IPS DF 4.7 (cell line): ENCODE data around the gene ZNF236.

Experiments
- DNase-seq: peaks from one replicate; pipeline ENCODE4 v3.0.0-alpha.2; 2013; ENCODE audit warnings: low spot score; ENCODE audit errors: extremely low read depth

The ZNF236 gene

GRCh38 chr18:76859474-76860339 lies 37.4 kb downstream of the ZNF236 start:
- DNase-seq, result no peak

- no peak for DNase-seq
Observed at GRCh38 chr18:76860411-76860810, 38.1 kb downstream of the ZNF236 start.

DNA sequence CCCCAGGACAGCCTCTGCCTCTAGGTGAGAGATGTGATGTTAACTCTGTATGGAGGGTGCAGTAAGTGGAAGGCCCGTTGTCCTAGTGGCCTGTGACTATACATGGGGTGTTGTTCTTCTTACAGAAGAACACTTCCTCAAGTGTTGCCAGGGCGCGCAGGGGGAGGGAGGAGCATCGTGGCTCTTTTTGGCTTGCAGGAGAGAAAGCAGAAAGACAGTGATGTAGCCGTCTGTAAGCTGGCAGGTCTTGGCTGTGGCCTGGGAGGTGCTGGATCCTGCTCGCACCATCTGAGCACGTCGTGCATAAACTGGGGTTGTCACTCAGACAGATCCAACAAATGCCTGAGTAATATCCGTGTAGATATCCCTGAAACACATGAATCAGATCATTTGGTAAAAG lies 44.3 kb downstream of the ZNF236 start:
- DNase-seq, result no peak

DNA sequence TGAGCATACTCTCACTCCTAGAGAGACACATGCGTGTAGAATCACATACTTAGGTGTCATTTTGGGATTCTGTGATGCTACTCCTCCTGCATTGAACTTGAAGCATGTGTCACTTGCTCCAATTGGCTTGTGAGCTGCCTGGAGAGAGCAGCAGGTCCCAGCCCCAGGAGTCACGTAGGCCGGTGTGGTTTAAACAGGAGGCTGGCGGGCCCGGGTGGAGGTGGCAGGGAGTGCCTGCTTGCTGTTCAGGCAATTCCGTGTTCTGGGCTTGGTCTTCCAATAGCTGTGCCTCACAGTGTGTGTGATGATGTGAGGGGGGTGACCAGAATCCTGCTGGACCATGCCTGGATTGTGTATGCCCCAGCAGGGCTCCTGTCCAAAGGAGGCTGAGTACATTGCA lies 51.0 kb downstream of the ZNF236 start:
- DNase-seq, result no peak

DNA sequence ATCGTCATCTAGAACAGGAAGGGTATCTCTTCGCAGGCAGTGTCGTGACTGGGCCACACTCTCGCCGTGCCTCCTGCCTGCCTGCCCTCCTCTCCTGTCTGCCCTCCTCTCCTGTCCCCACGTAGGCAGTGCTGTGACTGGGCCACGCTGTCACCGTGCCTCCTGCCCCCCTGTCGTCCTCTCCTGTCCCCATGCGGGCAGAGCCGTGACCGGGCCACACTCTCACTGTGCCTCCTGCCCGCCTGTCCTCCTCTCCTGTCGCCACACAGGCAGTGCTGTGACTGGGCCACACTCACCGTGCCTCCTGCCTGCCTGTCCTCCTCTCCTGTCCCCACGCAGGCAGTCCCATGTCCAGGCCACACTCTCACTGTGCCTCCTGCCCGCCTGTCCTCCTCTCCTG lies 51.4 kb downstream of the ZNF236 start:
- no peak for DNase-seq

DNA sequence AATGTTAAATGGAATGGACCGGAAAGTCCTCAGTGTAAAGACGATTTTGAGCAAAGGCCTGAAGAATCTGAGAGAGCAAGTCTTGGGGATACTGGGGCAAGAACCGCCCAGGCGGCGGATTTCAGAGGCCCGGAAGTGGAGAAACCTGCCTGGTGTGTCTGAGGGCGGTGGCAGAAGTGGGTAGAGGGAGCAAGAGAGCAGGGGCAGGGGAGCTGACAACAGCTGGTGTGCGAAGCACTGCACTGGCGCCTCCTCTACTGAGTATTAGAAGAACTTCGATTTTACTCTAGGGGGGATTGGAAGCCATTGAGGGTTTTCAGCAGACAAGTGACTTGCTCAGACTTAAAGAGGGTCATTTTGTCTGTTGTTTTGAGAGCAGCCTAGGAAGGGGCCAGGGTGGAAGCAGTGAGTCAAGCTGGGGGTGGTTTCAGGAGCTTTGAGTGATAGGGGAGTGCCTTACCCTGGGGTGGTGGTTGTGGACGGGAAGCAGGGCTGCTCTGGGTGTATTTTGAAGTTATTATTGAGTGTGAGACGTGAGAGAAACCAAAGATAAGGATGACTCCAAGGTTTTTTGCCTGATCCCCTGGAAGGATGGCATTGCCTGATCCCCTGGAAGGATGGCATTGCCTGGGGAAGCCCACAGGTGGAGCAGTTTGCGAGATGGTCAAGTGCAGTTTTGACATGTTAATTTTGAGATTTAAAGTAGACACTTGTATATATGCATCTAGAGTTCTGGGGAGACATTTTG lies 52.5 kb downstream of the ZNF236 start:
- DNase-seq, result no peak

DNA sequence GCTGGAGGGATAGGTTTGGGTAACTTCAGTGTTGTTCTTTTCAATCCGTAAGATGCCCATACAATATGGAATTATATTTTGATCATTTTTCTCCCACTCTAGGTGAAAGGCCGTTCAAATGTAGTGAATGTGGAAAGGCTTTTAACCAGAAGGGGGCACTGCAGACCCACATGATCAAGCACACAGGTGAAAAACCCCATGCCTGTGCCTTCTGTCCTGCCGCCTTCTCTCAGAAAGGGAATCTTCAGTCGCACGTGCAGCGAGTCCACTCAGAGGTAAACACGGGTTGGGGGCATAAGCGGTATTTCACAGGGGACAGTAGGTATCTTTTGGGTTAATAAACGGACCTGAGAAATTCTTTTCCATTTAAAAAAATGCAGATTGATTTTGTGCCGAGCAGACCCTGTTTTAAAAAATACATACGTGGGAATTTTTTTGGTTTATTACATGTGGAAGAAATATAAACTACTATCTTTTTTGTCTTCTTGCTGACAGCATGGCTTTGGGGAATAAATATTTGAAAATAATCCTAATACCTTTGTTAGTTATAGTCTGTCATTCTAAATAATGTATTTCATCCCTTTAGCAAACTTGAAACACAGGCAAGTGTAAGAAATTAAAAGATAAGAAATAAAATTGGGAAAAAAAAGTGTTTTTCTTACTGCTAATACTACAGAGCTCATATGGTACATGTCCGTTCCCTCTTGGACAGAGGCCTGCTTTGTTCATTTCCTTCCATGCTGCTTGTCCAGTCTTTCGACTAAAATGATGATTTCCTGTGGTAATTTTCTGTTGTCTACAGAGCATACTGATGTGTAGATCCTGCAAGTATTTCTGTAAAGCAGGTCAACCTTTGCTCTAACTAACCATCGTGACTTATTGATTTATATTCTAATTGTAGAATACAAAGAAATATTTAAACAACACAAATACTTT lies 53.3 kb downstream of the ZNF236 start:
- DNase-seq, result peak; percentile 56

- no peak for DNase-seq
Observed at GRCh38 chr18:76878426-76878825, 56.1 kb downstream of the ZNF236 start.

- DNase-seq, result no peak
Observed at GRCh38 chr18:76880026-76880425, 57.7 kb downstream of the ZNF236 start.

- DNase-seq, result no peak
Observed at GRCh38 chr18:76881744-76882143, 59.4 kb downstream of the ZNF236 start.

- DNase-seq, result no peak
Observed at GRCh38 chr18:76882146-76882545, 59.8 kb downstream of the ZNF236 start.

DNA sequence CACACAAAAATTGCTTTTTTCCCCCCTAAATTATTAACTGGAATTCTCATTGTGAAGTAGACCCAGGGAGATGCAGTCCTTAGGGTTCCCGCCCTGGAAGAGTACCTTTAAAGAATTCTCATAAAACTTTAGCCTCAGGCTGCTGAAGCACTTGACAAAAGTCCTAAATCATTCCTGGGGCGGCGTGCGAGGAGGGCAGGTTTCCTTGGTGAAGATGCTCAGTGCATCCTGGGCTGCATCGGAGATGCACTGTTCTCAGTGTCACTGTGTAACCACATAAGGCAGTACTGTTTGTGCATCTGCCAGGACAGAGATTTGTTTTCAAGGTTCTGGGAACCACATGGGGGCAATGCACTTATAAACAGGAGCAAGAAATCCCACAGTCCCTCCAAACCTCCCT lies 62.6 kb downstream of the ZNF236 start:
- DNase-seq, result no peak

- DNase-seq, result no peak
Observed at GRCh38 chr18:76886112-76886511, 63.8 kb downstream of the ZNF236 start.

DNA sequence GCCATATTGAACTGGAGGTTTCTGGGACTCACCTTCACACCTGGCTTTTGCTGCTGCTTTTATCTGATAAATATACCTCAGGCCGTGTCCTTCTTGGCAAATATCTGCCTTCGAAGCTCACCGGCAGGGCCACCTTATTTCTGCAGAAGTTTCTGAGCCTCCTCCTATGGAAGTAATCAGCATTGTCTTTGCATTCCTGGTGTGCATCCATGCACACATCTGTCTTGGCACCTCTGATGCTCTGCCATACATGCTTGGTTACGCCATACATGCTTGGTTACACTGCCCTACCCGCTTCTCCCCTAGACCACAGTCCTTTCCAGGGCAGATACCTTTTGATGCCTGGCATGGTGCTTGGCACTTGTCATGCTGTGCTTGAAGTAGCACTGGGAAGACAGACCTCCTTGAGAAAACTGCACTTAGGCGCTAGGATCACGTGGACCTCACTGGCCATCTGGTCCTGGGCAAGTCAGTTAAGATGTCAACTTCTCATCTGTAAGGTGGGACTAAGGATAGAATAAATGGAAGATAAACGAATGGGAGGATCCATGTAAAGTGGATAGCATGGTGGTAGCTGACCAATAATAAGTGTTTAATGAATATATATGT lies 66.8 kb downstream of the ZNF236 start:
- DNase-seq, result no peak

- no peak for DNase-seq
Observed at GRCh38 chr18:76892832-76893231, 70.5 kb downstream of the ZNF236 start.

DNA sequence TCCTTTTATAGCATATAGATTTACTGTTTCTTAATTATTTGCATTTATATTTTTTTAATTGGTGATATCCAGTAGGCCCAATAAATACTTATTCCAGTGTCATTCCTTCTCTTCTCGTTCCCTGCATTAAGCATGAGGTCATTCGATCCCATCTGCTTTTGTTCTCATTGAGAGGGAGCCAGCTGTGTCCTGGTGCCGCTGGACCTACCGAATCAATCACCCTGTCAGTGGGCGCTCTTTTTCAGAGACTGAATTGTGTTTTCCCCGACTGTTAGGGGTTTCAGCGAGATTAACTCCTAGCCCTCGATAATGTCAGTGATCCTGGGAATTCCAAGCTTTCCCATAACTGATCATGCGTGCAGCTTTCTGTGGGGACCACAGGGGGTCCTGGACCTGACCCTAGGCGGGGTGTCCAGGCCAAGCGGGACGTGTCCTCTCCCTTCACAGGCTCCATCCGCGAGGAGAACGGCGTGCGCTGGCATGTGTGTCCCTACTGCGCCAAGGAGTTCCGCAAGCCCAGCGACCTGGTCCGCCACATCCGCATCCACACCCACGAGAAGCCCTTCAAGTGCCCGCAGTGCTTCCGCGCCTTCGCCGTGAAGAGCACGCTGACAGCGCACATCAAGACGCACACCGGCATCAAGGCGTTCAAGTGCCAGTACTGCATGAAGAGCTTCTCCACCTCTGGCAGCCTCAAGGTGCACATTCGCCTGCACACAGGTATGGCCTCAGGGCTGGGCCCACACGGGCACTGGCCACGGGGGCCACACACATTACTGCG lies 72.4 kb downstream of the ZNF236 start:
- DNase-seq, result no peak

- no peak for DNase-seq
Observed at GRCh38 chr18:76895498-76895897, 73.1 kb downstream of the ZNF236 start.

DNA sequence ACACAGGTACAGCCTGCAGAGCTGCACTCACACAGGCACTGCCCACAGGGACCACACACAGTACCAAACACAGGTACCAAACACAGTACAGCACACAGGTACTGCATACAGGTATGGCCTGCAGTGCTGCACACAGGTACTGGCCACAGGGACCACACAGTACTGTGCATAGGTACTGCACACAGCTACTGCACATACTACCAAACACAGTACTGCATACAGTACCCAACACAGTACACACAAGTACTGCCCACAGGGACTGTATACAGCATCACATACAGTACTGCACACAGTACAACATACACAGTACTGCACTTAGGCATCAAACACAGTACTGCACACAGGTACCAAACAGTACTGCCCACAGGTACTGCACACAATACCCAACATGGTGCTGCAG lies 74.3 kb downstream of the ZNF236 start:
- no peak for DNase-seq

GRCh38 chr18:76897257-76897656 lies 74.9 kb downstream of the ZNF236 start:
- no peak for DNase-seq

GRCh38 chr18:76903386-76903785 lies 81.0 kb downstream of the ZNF236 start:
- no peak for DNase-seq
